ENCODE results near the gene MGAT5B.

DNA sequence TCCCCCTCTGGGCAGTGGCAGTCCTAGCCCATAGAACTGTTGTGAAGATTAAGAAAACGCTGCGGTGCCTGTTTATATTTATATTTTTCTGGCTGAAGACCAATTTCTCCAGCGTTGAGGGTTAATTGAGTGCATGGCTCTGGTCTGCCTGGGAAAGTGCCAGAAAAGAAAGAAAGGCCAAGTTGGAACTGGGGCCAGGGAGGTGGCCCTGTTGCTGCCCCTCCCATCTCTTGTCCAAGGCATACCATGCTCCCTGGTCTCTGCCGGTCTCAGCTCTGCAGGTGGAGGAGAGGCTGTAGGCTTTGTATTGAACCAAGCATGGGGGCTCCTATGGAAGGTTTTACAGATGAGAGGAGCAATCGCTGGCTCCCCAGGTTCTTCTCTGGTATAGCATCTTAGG lies 124.7 kb downstream of the MGAT5B start:
- TF ChIP-seq, protein P1, sequence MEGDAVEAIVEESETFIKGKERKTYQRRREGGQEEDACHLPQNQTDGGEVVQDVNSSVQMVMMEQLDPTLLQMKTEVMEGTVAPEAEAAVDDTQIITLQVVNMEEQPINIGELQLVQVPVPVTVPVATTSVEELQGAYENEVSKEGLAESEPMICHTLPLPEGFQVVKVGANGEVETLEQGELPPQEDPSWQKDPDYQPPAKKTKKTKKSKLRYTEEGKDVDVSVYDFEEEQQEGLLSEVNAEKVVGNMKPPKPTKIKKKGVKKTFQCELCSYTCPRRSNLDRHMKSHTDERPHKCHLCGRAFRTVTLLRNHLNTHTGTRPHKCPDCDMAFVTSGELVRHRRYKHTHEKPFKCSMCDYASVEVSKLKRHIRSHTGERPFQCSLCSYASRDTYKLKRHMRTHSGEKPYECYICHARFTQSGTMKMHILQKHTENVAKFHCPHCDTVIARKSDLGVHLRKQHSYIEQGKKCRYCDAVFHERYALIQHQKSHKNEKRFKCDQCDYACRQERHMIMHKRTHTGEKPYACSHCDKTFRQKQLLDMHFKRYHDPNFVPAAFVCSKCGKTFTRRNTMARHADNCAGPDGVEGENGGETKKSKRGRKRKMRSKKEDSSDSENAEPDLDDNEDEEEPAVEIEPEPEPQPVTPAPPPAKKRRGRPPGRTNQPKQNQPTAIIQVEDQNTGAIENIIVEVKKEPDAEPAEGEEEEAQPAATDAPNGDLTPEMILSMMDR (IDR thresholded peaks at IDR 0.05), result no peak
- TF ChIP-seq POLR2AphosphoS5 (IDR thresholded peaks at IDR 0.05) (no peak), POLR2A (IDR thresholded peaks at IDR 0.05) (no peak), EP300 (IDR thresholded peaks at IDR 0.05) (no peak)

Data from stomach (tissue), 4 donors.